Anterior cingulate cortex (tissue), 58 donors: Measurements from ENCODE around the gene PGA4.
"Not testable (repeated sequence)": the region's sequence is repeated elsewhere in the genome, so short reads cannot be mapped to it uniquely, and the experiment has no call there.

ENCODE experiments used
- DNase-seq, 58 donors: peaks; one replicate each; lab custom pipeline; 2025; lab: John Stamatoyannopoulos, UW

The PGA4 gene

GRCh38 chr11:61203873-61204272 is 18.3 kb upstream of the PGA4 start:
- not testable (repeated sequence) for DNase-seq

- peak in 4 of 58 donors; percentile 1 to 7 (median 4) for DNase-seq
These were observed 17.6 kb upstream of the PGA4 start for GRCh38 chr11:61204502-61205059.

- DNase-seq = not testable (repeated sequence)
These were observed 14.4 kb upstream of the PGA4 start for GRCh38 chr11:61207636-61208310.

- not testable (repeated sequence) for DNase-seq
These were observed 11.5 kb upstream of the PGA4 start for GRCh38 chr11:61210629-61211028.

- not testable (repeated sequence) for DNase-seq
These were observed 10.7 kb upstream of the PGA4 start for GRCh38 chr11:61211327-61211952.

GRCh38 chr11:61212202-61212601 is 9.9 kb upstream of the PGA4 start:
- DNase-seq = not testable (repeated sequence)

GRCh38 chr11:61213711-61214324 is 8.3 kb upstream of the PGA4 start:
- DNase-seq = not testable (repeated sequence)

GRCh38 chr11:61218306-61218705 is 3.8 kb upstream of the PGA4 start:
- not testable (repeated sequence) for DNase-seq

- DNase-seq = not testable (repeated sequence)
These were observed 3.1 kb upstream of the PGA4 start for GRCh38 chr11:61219016-61219415.

GRCh38 chr11:61222692-61223091 is 545 bp downstream of the PGA4 start:
- DNase-seq = not testable (repeated sequence)

- DNase-seq = not testable (repeated sequence)
These were observed 4.5 kb downstream of the PGA4 start for GRCh38 chr11:61226457-61227137.

- DNase-seq = not testable (repeated sequence)
These were observed 7.3 kb downstream of the PGA4 start for GRCh38 chr11:61229458-61229857.

GRCh38 chr11:61231033-61231432 is 8.9 kb downstream of the PGA4 start:
- not testable (repeated sequence) for DNase-seq

GRCh38 chr11:61231585-61231984 is 9.4 kb downstream of the PGA4 start:
- not testable (repeated sequence) for DNase-seq

- DNase-seq = not testable (repeated sequence)
These were observed 10.5 kb downstream of the PGA4 start for GRCh38 chr11:61232548-61233145.

GRCh38 chr11:61237130-61237529 is 15.0 kb downstream of the PGA4 start:
- not testable (repeated sequence) for DNase-seq

- DNase-seq = not testable (repeated sequence)
These were observed 18.1 kb downstream of the PGA4 start for GRCh38 chr11:61240288-61240687.

- DNase-seq = not testable (repeated sequence)
These were observed 18.7 kb downstream of the PGA4 start, which contains the start of gene PGA5 for GRCh38 chr11:61240875-61241274. Gene PGA5 (plus strand): TSS chr11:61241175. CDS start chr11:61241227, 52 bp downstream.

- not testable (repeated sequence) for DNase-seq
These were observed 19.4 kb downstream of the PGA4 start for GRCh38 chr11:61241526-61241925.
